ENCODE measurements around the gene RPL41. TPM values are rescaled to one million over a fixed set of nuclear protein-coding genes. Genes with fewer than 3 reads are reported as not detected.

Gene RPL41
- total and polyA plus RNA-seq, 9 of the 15 experiments (the other 6 are each of a cell fraction or from before 2014, with no cell fraction given): 3,403 to 11,276 (median 5,604) TPM

DNA sequence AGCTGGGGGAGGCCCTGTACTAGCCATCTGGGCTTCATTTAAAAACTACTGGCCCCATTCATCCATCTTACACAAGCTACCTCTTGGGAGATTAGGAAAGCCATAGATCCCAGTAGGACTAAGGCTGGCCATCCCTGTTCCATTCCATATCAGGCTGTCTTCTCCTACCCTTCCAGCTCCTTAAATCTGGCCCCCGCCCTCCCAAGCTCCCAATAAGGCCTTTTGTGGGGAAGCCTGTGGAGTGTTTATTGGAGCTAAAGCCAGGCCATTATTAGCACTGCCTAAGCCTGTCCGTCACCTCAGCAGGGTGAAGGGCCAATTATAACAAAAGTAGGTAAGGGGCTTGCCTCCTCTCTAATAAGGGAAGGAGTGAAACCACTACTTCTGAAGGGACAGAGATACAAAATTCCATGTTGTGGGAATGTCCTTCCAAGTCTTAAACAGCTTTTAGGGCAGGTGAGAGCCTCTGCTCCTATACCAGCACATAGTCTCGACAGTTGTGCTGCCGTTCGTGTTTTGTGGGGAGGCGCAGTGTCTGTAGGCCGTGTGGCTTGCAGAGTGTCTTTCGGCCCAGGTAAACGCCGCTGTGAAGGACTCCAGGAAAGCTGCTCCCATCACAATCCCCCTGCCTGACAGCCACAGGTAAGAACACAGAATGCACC is 45.4 kb downstream of the RPL41 start (continued):
- TF ChIP-seq, protein P1, sequence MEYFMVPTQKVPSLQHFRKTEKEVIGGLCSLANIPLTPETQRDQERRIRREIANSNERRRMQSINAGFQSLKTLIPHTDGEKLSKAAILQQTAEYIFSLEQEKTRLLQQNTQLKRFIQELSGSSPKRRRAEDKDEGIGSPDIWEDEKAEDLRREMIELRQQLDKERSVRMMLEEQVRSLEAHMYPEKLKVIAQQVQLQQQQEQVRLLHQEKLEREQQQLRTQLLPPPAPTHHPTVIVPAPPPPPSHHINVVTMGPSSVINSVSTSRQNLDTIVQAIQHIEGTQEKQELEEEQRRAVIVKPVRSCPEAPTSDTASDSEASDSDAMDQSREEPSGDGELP (CRISPR knock-in tag; IDR thresholded peaks at IDR 0.05; ENCODE audit: borderline replicate concordance): peak; percentile 13; the same call in 1 of the 2 replicates
- TF ChIP-seq RBM17 (IDR thresholded peaks at IDR 0.05; ENCODE audit: borderline replicate concordance, low read depth, low read length): no peak
- TF ChIP-seq ZZZ3 (IDR thresholded peaks at IDR 0.05): no peak
- no peak for TF ChIP-seq MTF1 (CRISPR knock-in tag; IDR thresholded peaks at IDR 0.05; ENCODE audit: borderline replicate concordance)
- TF ChIP-seq SIN3A (IDR thresholded peaks at IDR 0.05; ENCODE audit: borderline replicate concordance in 2 of 2, control insufficient read depth in 1 of 2, low read depth in 2 of 2, low read length in 2 of 2): 0 out of 4 replicates have a peak, but pooled peaks of 1 of the 2 experiments have one; percentile 31
- no peak for TF ChIP-seq MYBL2 (IDR thresholded peaks at IDR 0.05; ENCODE audit: low read depth)
- TF ChIP-seq MYBL2 (CRISPR knock-in tag; IDR thresholded peaks at IDR 0.05; ENCODE audit: borderline replicate concordance): no peak
- TF ChIP-seq POLR2G (IDR thresholded peaks at IDR 0.05; ENCODE audit: low read depth, low read length): 0 out of 2 replicates have a peak, but pooled peaks have one; percentile 14
- TF ChIP-seq DIDO1 (tag; IDR thresholded peaks at IDR 0.05; ENCODE audit: low read depth): no peak
- TF ChIP-seq KDM4B (IDR thresholded peaks at IDR 0.05; ENCODE audit: borderline replicate concordance in 2 of 2, low read depth in 1 of 2): no peak
- TF ChIP-seq, protein P2, sequence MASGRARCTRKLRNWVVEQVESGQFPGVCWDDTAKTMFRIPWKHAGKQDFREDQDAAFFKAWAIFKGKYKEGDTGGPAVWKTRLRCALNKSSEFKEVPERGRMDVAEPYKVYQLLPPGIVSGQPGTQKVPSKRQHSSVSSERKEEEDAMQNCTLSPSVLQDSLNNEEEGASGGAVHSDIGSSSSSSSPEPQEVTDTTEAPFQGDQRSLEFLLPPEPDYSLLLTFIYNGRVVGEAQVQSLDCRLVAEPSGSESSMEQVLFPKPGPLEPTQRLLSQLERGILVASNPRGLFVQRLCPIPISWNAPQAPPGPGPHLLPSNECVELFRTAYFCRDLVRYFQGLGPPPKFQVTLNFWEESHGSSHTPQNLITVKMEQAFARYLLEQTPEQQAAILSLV (tag; IDR thresholded peaks at IDR 0.05): no peak
- TF ChIP-seq POLR2AphosphoS5 (IDR thresholded peaks at IDR 0.05; ENCODE audit: control insufficient read depth, insufficient read depth, low read depth, low read length): peak; percentile 37; the same call in 1 of the 2 replicates
- TF ChIP-seq SUPT5H (IDR thresholded peaks at IDR 0.05): 0 out of 2 replicates have a peak, but pooled peaks have one; percentile 30
- no peak for TF ChIP-seq NEUROD1 (IDR thresholded peaks at IDR 0.05; ENCODE audit: borderline replicate concordance, low read depth, low read length, partially characterized antibody)
- TF ChIP-seq, protein P3, sequence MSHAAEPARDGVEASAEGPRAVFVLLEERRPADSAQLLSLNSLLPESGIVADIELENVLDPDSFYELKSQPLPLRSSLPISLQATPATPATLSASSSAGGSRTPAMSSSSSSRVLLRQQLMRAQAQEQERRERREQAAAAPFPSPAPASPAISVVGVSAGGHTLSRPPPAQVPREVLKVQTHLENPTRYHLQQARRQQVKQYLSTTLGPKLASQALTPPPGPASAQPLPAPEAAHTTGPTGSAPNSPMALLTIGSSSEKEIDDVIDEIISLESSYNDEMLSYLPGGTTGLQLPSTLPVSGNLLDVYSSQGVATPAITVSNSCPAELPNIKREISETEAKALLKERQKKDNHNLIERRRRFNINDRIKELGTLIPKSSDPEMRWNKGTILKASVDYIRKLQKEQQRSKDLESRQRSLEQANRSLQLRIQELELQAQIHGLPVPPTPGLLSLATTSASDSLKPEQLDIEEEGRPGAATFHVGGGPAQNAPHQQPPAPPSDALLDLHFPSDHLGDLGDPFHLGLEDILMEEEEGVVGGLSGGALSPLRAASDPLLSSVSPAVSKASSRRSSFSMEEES (CRISPR knock-in tag; IDR thresholded peaks at IDR 0.05): no peak
- peak; percentile 30 for TF ChIP-seq KDM5B (IDR thresholded peaks at IDR 0.05; ENCODE audit: insufficient replicate concordance, low read depth, low read length)

All from K562 (cell line).